ENCODE measurements around the gene INSIG1. TPM values are rescaled to one million over a fixed set of nuclear protein-coding genes. Genes with fewer than 3 reads are reported as not detected.

Gene INSIG1
- total and polyA plus RNA-seq, 2 donors, result 38.1 to 72.2 TPM

DNA sequence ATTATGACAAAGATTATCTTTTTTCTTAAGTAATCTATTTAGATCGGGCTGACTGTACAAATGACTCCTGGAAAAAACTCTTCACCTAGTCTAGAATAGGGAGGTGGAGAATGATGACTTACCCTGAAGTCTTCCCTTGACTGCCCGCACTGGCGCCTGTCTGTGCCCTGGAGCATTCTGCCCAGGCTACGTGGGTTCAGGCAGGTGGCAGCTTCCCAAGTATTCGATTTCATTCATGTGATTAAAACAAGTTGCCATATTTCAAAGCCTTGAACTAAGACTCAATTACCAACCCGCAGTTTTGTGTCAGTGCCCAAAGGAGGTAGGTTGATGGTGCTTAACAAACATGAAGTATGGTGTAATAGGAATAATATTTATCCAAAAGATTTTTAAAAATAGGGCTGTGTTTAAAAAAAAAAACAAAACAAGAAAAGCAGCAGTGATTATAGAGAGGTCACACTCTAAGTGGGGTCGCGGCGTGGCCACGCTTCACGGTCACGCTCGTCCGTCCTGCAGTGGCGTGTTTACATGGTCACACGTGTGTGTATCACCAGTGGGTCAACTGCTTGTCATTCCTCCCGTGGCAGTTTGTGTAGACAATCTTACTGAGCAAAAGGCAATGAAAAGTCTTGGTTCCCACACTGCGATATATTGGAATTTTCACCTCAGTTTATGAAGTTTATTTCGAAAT lies 10.8 kb downstream of the INSIG1 start:
- 96% methylated on average over 19 of the region's 19 CpGs for WGBS
- DNase-seq (ENCODE audit: extremely low spot score), result no peak
- H3K4me3 ChIP-seq (ENCODE audit: low read depth, low read length), result no peak overlapping the region
- no peak overlapping the region for H3K27ac ChIP-seq (ENCODE audit: low read depth)
- H3K36me3 ChIP-seq (ENCODE audit: insufficient read depth), result no peaks in the 10 kb centered on the region
- H3K4me1 ChIP-seq (ENCODE audit: insufficient read depth), result no peaks in the 10 kb centered on the region

DNA sequence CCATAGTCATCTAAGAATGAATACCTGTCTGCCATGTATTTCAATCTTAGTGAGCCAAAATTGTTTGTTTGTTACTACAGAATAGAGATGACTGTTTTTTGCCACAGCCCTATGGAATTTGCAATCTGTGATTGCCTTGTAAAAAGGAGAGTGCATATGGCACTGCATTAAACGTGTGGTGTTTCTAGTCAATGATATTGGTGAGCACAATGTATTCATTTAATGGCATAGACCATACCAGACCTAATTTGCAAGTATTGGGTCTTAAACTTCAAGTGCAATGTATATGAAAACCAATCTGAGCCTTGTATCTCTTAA lies 11.3 kb downstream of the INSIG1 start:
- 81% methylated on average over 1 of the region's 1 CpG for WGBS
- Histone ChIP-seq H3K27ac (ENCODE audit: low read depth) (no peak overlapping the region), H3K36me3 (ENCODE audit: insufficient read depth) (no peaks in the 10 kb centered on the region), H3K4me1 (ENCODE audit: insufficient read depth) (no peaks in the 10 kb centered on the region), H3K4me3 (ENCODE audit: low read depth, low read length) (no peak overlapping the region)
- no peak for DNase-seq (ENCODE audit: extremely low spot score)

DNA sequence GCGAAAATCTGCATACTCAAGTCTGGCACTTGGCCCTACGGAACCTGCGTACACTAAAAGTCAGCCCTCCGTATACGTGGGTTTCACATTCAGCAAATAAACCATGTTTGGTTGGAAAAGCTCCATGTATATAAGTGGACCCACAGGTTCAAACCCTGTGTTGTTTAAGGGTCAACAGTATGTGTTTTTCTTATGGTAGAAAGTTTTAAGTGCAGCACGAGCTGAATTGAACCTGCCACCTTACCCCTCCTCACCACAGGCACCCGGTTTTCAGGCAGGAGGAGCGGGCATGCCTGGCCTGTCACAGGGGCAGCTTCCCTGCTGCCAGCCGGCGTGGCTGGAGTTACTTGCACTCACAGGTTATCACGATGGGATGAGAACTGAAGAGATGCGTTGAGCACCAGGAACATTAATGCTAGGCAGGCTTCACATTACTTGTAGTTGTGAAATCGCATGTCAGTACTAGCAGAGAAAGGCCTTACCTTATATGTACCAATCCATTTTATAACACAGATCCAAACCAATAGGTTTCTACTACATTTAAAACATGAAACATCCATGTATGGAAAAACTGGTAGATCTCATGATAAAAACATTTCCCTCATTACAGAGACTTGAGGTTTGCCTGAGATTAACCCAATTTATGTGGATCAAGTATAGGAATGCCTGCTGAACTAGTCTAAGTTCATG lies 12.9 kb downstream of the INSIG1 start:
- H3K27ac ChIP-seq (ENCODE audit: low read depth), result no peak overlapping the region
- no peaks in the 10 kb centered on the region for H3K36me3 ChIP-seq (ENCODE audit: insufficient read depth)
- no peak for DNase-seq (ENCODE audit: extremely low spot score)
- no peak overlapping the region for H3K4me3 ChIP-seq (ENCODE audit: low read depth, low read length)
- H3K4me1 ChIP-seq (ENCODE audit: insufficient read depth), result no peaks in the 10 kb centered on the region
- 92% methylated on average over 13 of the region's 13 CpGs for WGBS

DNA sequence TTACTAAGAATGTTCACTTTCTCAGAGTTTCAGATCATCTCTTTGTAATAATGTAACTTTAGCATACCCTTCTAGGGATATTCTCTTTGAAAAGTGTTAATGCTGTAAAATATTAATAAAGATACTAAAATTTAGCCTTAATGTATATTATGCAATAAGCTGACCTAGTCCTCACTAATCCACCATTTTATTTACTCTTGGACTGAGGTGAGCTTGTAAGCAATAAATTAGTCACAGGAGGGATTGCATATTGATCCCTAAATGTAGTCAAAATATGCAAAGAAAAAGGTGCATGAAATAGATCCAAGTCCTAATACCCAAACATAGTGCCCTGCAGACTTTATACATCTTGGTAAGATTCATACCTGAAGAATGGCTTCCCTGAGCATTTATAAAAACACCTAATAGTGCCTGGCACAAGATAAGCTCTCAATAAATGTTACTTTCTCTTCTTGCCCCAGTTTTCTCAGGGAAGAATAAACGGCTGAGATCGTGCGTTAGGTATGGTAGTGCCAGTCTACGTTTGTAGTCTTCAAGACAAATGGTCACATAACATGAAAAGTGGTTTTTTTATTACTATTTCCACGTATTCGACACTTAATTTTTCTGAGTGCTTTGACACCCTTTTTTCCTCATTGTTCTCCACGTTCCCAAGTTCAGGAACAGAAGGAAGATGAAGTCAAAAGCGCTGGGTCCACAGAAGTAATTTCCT lies 14.3 kb downstream of the INSIG1 start:
- H3K4me3 ChIP-seq (ENCODE audit: low read depth, low read length), result no peak overlapping the region
- 77% methylated on average over 8 of the region's 8 CpGs for WGBS
- no peak for DNase-seq (ENCODE audit: extremely low spot score)

DNA sequence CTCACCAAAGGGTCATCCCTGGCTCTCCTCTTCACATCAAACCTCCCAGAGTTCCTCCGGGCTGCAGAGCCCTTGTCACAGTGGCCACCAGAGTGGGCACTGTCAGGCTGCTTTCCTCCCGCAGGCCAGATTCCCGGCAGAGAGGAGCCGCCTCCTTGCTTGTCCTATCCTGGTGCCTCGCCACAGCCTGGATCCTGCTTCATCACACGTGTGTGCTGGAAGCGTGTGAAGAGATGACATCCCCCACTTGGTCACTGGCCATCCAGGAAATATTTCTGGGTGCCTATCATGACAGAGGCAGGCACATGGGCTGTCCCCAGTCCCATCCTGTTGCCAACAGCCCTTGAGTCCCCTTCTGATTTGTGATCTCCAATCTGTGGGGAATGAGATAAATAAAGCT lies 15.0 kb downstream of the INSIG1 start:
- Histone ChIP-seq H3K4me3 (ENCODE audit: low read depth, low read length) (no peak overlapping the region), H3K27ac (ENCODE audit: low read depth) (no peak overlapping the region), H3K36me3 (ENCODE audit: insufficient read depth) (no peaks in the 10 kb centered on the region), H3K4me1 (ENCODE audit: insufficient read depth) (no peaks in the 10 kb centered on the region)
- WGBS, result 69% methylated on average over 7 of the region's 7 CpGs
- DNase-seq (ENCODE audit: extremely low spot score), result no peak

More for the DNA sequence above, 14.3 kb downstream of the INSIG1 start:
- Histone ChIP-seq H3K4me1 (ENCODE audit: insufficient read depth) (no peaks in the 10 kb centered on the region), H3K36me3 (ENCODE audit: insufficient read depth) (no peaks in the 10 kb centered on the region), H3K27ac (ENCODE audit: low read depth) (no peak overlapping the region)

GRCh38 chr7:155313096-155313495 lies 15.4 kb downstream of the INSIG1 start:
- Histone ChIP-seq H3K36me3 (ENCODE audit: insufficient read depth) (no peaks in the 10 kb centered on the region), H3K4me1 (ENCODE audit: insufficient read depth) (no peaks in the 10 kb centered on the region), H3K27ac (ENCODE audit: low read depth) (no peak overlapping the region), H3K4me3 (ENCODE audit: low read depth, low read length) (no peak overlapping the region)
- 80% methylated on average over 8 of the region's 8 CpGs for WGBS
- DNase-seq (ENCODE audit: extremely low spot score), result no peak

GRCh38 chr7:155315977-155316376 lies 18.3 kb downstream of the INSIG1 start:
- 70% methylated on average over 8 of the region's 8 CpGs for WGBS
- no peak for DNase-seq (ENCODE audit: extremely low spot score)
- H3K36me3 ChIP-seq (ENCODE audit: insufficient read depth), result no peaks in the 10 kb centered on the region
- H3K4me1 ChIP-seq (ENCODE audit: insufficient read depth), result no peaks in the 10 kb centered on the region
- no peak overlapping the region for H3K27ac ChIP-seq (ENCODE audit: low read depth)
- no peak overlapping the region for H3K4me3 ChIP-seq (ENCODE audit: low read depth, low read length)

DNA sequence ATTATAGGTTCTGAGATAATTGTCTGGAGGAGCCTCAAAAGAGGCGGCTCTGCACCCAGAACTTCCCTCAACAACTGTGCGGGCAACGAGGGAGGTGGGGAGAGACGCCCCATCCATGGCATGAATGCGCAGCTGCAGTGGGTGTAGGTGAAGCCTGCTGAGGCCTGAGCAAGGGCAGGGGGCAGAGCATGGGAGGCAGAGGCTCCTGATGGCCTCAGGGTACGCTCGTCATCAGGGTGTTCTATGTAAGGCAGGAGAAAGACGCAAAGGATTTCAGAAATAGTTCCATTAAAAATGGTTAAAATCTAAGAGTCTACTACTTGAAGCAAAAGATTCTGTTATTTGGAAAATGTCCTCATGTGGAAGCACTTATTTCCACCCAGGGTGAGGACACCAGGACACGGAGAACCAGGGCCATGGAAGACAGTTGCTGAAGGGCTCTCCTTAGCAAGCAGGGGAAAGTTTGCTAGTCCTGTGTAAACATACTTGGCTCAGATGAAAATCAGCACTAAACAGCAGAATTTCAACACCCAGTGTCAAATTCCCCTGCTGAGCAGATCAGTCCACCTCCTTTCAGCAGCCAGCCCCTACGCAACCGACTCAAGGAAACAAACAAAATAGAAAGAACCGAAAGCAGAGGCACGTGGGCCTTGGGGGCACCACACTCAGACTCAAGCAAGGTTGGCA lies 18.9 kb downstream of the INSIG1 start:
- Histone ChIP-seq H3K36me3 (ENCODE audit: insufficient read depth) (no peaks in the 10 kb centered on the region), H3K27ac (ENCODE audit: low read depth) (no peak overlapping the region), H3K4me3 (ENCODE audit: low read depth, low read length) (no peak overlapping the region), H3K4me1 (ENCODE audit: insufficient read depth) (no peaks in the 10 kb centered on the region)
- WGBS, result 72% methylated on average over 13 of the region's 13 CpGs
- DNase-seq (ENCODE audit: extremely low spot score), result no peak

DNA sequence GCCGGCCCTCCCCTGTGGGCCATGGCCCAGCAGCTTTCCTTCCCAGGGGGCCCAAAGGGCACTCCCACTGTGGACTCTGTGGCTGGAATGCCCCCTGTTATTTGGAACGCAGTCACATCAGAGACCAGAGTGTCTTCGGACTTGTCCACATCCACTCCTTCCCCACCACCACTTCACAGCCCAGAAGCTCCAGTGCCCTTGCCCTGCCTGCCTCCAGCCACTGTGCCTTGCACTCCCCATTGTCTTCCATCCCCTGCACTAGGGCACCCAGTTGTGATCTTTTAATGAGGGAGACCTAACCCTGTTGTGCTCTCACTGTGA lies 19.4 kb downstream of the INSIG1 start:
- Histone ChIP-seq H3K36me3 (ENCODE audit: insufficient read depth) (no peaks in the 10 kb centered on the region), H3K4me3 (ENCODE audit: low read depth, low read length) (no peak overlapping the region), H3K4me1 (ENCODE audit: insufficient read depth) (no peaks in the 10 kb centered on the region), H3K27ac (ENCODE audit: low read depth) (no peak overlapping the region)
- DNase-seq (ENCODE audit: extremely low spot score), result no peak
- WGBS, result 91% methylated on average over 3 of the region's 3 CpGs

GRCh38 chr7:155318245-155318644 lies 20.6 kb downstream of the INSIG1 start:
- no peak overlapping the region for H3K27ac ChIP-seq (ENCODE audit: low read depth)
- no peak overlapping the region for H3K4me3 ChIP-seq (ENCODE audit: low read depth, low read length)
- no peak for DNase-seq (ENCODE audit: extremely low spot score)
- H3K4me1 ChIP-seq (ENCODE audit: insufficient read depth), result no peaks in the 10 kb centered on the region
- WGBS, result 97% methylated on average over 3 of the region's 3 CpGs
- H3K36me3 ChIP-seq (ENCODE audit: insufficient read depth), result no peaks in the 10 kb centered on the region

GRCh38 chr7:155322530-155322929 lies 24.9 kb downstream of the INSIG1 start:
- Histone ChIP-seq H3K4me1 (ENCODE audit: insufficient read depth) (no peaks in the 10 kb centered on the region), H3K4me3 (ENCODE audit: low read depth, low read length) (no peak overlapping the region), H3K36me3 (ENCODE audit: insufficient read depth) (no peaks in the 10 kb centered on the region), H3K27ac (ENCODE audit: low read depth) (no peak overlapping the region)
- 65% methylated on average over 10 of the region's 10 CpGs for WGBS
- no peak for DNase-seq (ENCODE audit: extremely low spot score)

- H3K4me1 ChIP-seq (ENCODE audit: insufficient read depth), result no peaks in the 10 kb centered on the region
- DNase-seq (ENCODE audit: extremely low spot score), result no peak
- H3K4me3 ChIP-seq (ENCODE audit: low read depth, low read length), result no peak overlapping the region
- no peaks in the 10 kb centered on the region for H3K36me3 ChIP-seq (ENCODE audit: insufficient read depth)
- no peak overlapping the region for H3K27ac ChIP-seq (ENCODE audit: low read depth)
Observed at GRCh38 chr7:155323001-155323638, 25.4 kb downstream of the INSIG1 start.

GRCh38 chr7:155324012-155324917 lies 26.6 kb downstream of the INSIG1 start:
- WGBS, result 66% methylated on average over 19 of the region's 19 CpGs
- H3K4me3 ChIP-seq (ENCODE audit: low read depth, low read length), result no peak overlapping the region
- H3K36me3 ChIP-seq (ENCODE audit: insufficient read depth), result no peaks in the 10 kb centered on the region
- DNase-seq (ENCODE audit: extremely low spot score), result no peak
- no peaks in the 10 kb centered on the region for H3K4me1 ChIP-seq (ENCODE audit: insufficient read depth)
- no peak overlapping the region for H3K27ac ChIP-seq (ENCODE audit: low read depth)

All from urinary bladder (tissue), 4 donors.